ENCODE measurements around the gene UBAP2.
"Not testable (repeated sequence)": the region's sequence is repeated elsewhere in the genome, so short reads cannot be mapped to it uniquely, and the experiment has no call there.

The UBAP2 gene

GRCh38 chr9:34059281-34059680 lies 10.6 kb upstream of the UBAP2 start:
- CTCF ChIA-PET, result no interaction called here
- DNase-seq (ENCODE audit: low spot score), result no peak
- no peak overlapping the region for H3K27ac ChIP-seq
- no peak for TF ChIP-seq CTCF (conservative IDR thresholded peaks at IDR 0.05; ENCODE audit: low read depth)
- POLR2A ChIA-PET (ENCODE audit: low non-redundant PET), result interaction anchor here (1.0 kb wide), 1 partner anchor 9 kb away, joined by 11 read pairs; no protein-coding TSS in a partner anchor

GRCh38 chr9:34049630-34050384 lies 1.1 kb upstream of the UBAP2 start:
- CTCF ChIA-PET, result no interaction called here
- DNase-seq (ENCODE audit: low spot score), result no peak
- TF ChIP-seq CTCF (conservative IDR thresholded peaks at IDR 0.05; ENCODE audit: low read depth), result no peak
- H3K27ac ChIP-seq, result peak overlapping the region; percentile 96
- POLR2A ChIA-PET (ENCODE audit: low non-redundant PET), result interaction anchor here (1.0 to 1.3 kb wide), 2 partner anchors 9 to 23 kb away, joined by 9 to 11 read pairs; no protein-coding TSS in a partner anchor

- ChIA-PET CTCF (interaction anchor here (1.2 to 1.8 kb wide), 3 partner anchors 19 to 205 kb away, joined by 3 to 12 read pairs (median 4); no protein-coding TSS in a partner anchor), POLR2A (ENCODE audit: low non-redundant PET) (interaction anchor here (0.5 to 1.3 kb wide), 3 partner anchors 22 to 69 kb away, joined by 4 to 9 read pairs (median 4); no protein-coding TSS in a partner anchor)
- TF ChIP-seq CTCF (conservative IDR thresholded peaks at IDR 0.05; ENCODE audit: low read depth), result no peak
- DNase-seq (ENCODE audit: low spot score), result peak; percentile 69
- H3K27ac ChIP-seq, result peak overlapping the region; percentile 96
These were observed 592 bp downstream of the UBAP2 start for GRCh38 chr9:34047864-34048726.

- POLR2A ChIA-PET (ENCODE audit: low non-redundant PET), result no interaction called here
- TF ChIP-seq CTCF (conservative IDR thresholded peaks at IDR 0.05; ENCODE audit: low read depth), result no peak
- CTCF ChIA-PET, result interaction anchor here (0.6 to 1.5 kb wide), 3 partner anchors 206 to 467 kb away, joined by 3 read pairs; no protein-coding TSS in a partner anchor
- no peak for DNase-seq (ENCODE audit: low spot score)
- no peak overlapping the region for H3K27ac ChIP-seq
These were observed 1.8 kb downstream of the UBAP2 start for GRCh38 chr9:34046784-34047379.

- no peak for TF ChIP-seq CTCF (conservative IDR thresholded peaks at IDR 0.05; ENCODE audit: low read depth)
- no peak for DNase-seq (ENCODE audit: low spot score)
- ChIA-PET CTCF (interaction anchor here (0.6 to 0.7 kb wide), 4 partner anchors 29 to 468 kb away, joined by 3 to 4 read pairs (median 3); no protein-coding TSS in a partner anchor), POLR2A (ENCODE audit: low non-redundant PET) (no interaction called here)
- no peak overlapping the region for H3K27ac ChIP-seq
These were observed 2.8 kb downstream of the UBAP2 start for GRCh38 chr9:34045903-34046302.

- H3K27ac ChIP-seq; DNase-seq (ENCODE audit: low spot score); POLR2A ChIA-PET (ENCODE audit: low non-redundant PET): not testable (repeated sequence)
- CTCF ChIA-PET, result interaction anchor here (0.6 kb wide), 1 partner anchor 168 kb away, joined by 3 read pairs; no protein-coding TSS in a partner anchor
These were observed 6.6 kb downstream of the UBAP2 start for GRCh38 chr9:34042074-34042473.

- H3K27ac ChIP-seq; POLR2A ChIA-PET (ENCODE audit: low non-redundant PET); DNase-seq (ENCODE audit: low spot score); CTCF ChIA-PET: not testable (repeated sequence)
These were observed 9.8 kb downstream of the UBAP2 start for GRCh38 chr9:34038851-34039250.

Measured in RWPE1 (cell line).